Mesendoderm (in vitro differentiated cells): ENCODE data around the gene MAPT.
A peak's percentile ranks its signal among the peaks of the same experiment; 100 is the strongest.

Experiments used
- DNase-seq: peaks from one replicate; pipeline ENCODE4 v3.0.0; 2013
- H2AK5ac ChIP-seq: 2 replicates; pipeline ENCODE4 v1.6.1; 2013; ENCODE audit warnings: low read length, inconsistent platforms
- H2BK120ac ChIP-seq: 2 replicates; pipeline ENCODE4 v1.6.1; 2013; ENCODE audit warnings: low read depth, mild to moderate bottlenecking, low read length, moderate library complexity, mixed read lengths
- H2BK15ac ChIP-seq: replicated peaks from 2 replicates; pipeline ENCODE4 v1.6.1; 2013; ENCODE audit warnings: low read depth, mild to moderate bottlenecking, moderate library complexity
- H2BK5ac ChIP-seq: 2 replicates; pipeline ENCODE4 v1.6.1; 2013; ENCODE audit warnings: low read length, inconsistent platforms
- H3K18ac ChIP-seq: 2 replicates; pipeline ENCODE4 v1.6.1; 2013; ENCODE audit warnings: mild to moderate bottlenecking, low read length, mixed read lengths
- H3K23ac ChIP-seq: one replicate; pipeline ENCODE4 v1.6.1; 2013; ENCODE audit warnings: low read length
- H3K27ac ChIP-seq: 2 replicates; pipeline ENCODE4 v1.5.1; 2013; ENCODE audit warnings: low read depth, mild to moderate bottlenecking, inconsistent platforms, low read length, moderate library complexity
- H3K27me3 ChIP-seq: 2 replicates; pipeline ENCODE4 v1.6.1; 2013; ENCODE audit warnings: low read length, control low read depth, mild to moderate bottlenecking, inconsistent platforms; ENCODE audit not compliant: insufficient read depth, poor library complexity
- H3K36me3 ChIP-seq: 2 replicates; pipeline ENCODE4 v1.6.1; 2013; ENCODE audit warnings: low read length, inconsistent platforms; ENCODE audit not compliant: control insufficient read depth, insufficient read depth
- H3K4ac ChIP-seq: one replicate; pipeline ENCODE4 v1.6.1; 2013; ENCODE audit warnings: low read depth, mild to moderate bottlenecking, low read length, moderate library complexity
- H3K4me1 ChIP-seq: 2 replicates; pipeline ENCODE4 v1.6.1; 2013; ENCODE audit warnings: low read depth, low read length, inconsistent platforms; ENCODE audit not compliant: control insufficient read depth
- H3K4me2 ChIP-seq: 2 replicates; pipeline ENCODE4 v1.6.1; 2013; ENCODE audit warnings: low read length
- H3K4me3 ChIP-seq: 2 replicates; pipeline ENCODE4 v1.5.1; 2013; ENCODE audit warnings: mild to moderate bottlenecking, low read length
- H3K56ac ChIP-seq: one replicate; pipeline ENCODE4 v1.6.1; 2013; ENCODE audit warnings: low read length
- H3K79me1 ChIP-seq: 2 replicates; pipeline ENCODE4 v1.6.1; 2013; ENCODE audit warnings: low read length, inconsistent platforms
- H3K79me2 ChIP-seq: 2 replicates; pipeline ENCODE4 v1.6.1; 2013; ENCODE audit warnings: mild to moderate bottlenecking, low read length; ENCODE audit not compliant: control insufficient read depth, insufficient read depth
- H3K9ac ChIP-seq: 2 replicates; pipeline ENCODE4 v1.6.1; 2013; ENCODE audit warnings: low read length, inconsistent platforms
- H4K5ac ChIP-seq: one replicate; pipeline ENCODE4 v1.6.1; 2013; ENCODE audit warnings: low read length
- H4K8ac ChIP-seq: one replicate; pipeline ENCODE4 v1.6.1; 2013; ENCODE audit warnings: low read depth, mild to moderate bottlenecking, control low read depth, low read length, moderate library complexity
- WGBS: extraction: QIAGEN DNeasy Blood & Tissue Kit; methylation state at CpG from one replicate; pipeline ENCODE4 v1.1.7; 2013; ENCODE audit warnings: low lambda C conversion rate, missing lambda C conversion rate; ENCODE audit not compliant: insufficient coverage; ENCODE audit errors: extremely low coverage; 5-methylcytosine and 5-hydroxymethylcytosine counted together

MAPT gene

DNA sequence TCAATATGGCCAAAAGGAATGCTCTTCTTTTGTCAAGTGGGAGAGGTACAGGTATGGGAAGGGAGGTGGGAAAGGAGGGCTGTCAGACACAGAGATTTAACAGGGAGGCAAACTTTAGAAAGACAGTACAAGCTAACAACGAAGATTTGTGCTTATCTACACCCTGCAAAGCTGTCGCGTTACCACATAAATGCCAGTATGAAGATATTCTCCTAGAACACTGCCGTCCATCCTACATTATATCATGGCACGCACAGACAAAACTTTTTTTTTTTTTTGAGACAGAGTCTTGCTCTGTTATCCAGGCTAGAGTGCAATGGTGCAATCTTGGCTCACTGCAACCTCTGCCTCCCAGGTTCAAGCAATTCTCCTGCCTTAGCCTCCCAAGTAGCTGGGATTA, 155.3 kb downstream of the MAPT start:
- Histone ChIP-seq H3K27me3 (no peaks in the 10 kb centered on the region), H2AK5ac (no peak overlapping the region), H2BK120ac (no peak overlapping the region), H3K4me3 (no peak overlapping the region), H4K8ac (no peak overlapping the region), H3K27ac (no peak overlapping the region), H3K4me2 (no peak overlapping the region), H3K4me1 (no peaks in the 10 kb centered on the region), H2BK15ac (no peak overlapping the region), H3K79me1 (peaks cover 3% of the 10 kb centered on the region), H4K5ac (no peak overlapping the region), H3K23ac (no peak overlapping the region), H3K56ac (no peak overlapping the region), H3K18ac (no peak overlapping the region), H3K79me2 (peaks cover 3% of the 10 kb centered on the region), H3K4ac (no peak overlapping the region), H3K36me3 (peaks cover 4% of the 10 kb centered on the region), H2BK5ac (no peak overlapping the region), H3K9ac (no peak overlapping the region)
- no CpG with 5 or more reads among the region's 5 CpGs for WGBS
- no peak for DNase-seq

DNA sequence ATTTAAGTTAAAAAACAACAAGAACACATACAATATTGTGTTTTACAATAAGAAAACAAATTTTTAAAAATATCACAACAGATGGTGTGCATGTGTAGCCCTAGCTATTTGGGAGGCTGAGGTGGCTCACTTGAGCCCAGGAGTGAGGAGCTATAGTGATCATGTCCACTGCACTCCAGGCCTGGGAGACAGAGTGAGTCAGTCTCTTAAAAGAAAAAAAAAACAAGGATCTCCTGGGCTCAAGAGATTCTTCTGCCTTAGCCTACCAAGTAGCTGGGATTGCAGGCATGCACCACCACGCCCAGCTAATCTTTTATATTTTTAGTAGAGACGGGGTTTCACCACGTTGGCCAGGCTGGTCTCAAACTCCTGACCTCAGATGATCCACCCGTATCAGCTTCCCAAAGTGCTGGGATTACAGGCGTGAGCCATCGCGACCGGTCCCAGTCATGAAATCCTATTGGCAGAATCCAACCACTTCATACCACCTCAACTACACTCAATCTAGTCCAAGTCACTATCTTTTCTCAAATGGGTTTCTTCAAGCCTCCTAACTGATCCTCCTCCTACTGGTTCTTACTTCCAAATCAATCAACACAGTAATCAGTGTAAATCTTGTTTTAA, 159.7 kb downstream of the MAPT start:
- Histone ChIP-seq H3K9ac (no peak overlapping the region), H4K8ac (no peak overlapping the region), H3K4me3 (no peak overlapping the region), H3K56ac (no peak overlapping the region), H2BK15ac (no peak overlapping the region), H3K27me3 (no peaks in the 10 kb centered on the region), H3K18ac (no peak overlapping the region), H4K5ac (no peak overlapping the region), H3K79me2 (peaks cover 5% of the 10 kb centered on the region), H3K4me1 (no peaks in the 10 kb centered on the region), H3K36me3 (peaks cover 4% of the 10 kb centered on the region), H3K27ac (no peak overlapping the region), H3K4ac (no peak overlapping the region), H2BK5ac (no peak overlapping the region), H3K4me2 (no peak overlapping the region), H2BK120ac (no peak overlapping the region), H2AK5ac (no peak overlapping the region), H3K79me1 (peaks cover 3% of the 10 kb centered on the region), H3K23ac (no peak overlapping the region)
- DNase-seq: no peak
- no CpG with 5 or more reads among the region's 8 CpGs for WGBS

DNA sequence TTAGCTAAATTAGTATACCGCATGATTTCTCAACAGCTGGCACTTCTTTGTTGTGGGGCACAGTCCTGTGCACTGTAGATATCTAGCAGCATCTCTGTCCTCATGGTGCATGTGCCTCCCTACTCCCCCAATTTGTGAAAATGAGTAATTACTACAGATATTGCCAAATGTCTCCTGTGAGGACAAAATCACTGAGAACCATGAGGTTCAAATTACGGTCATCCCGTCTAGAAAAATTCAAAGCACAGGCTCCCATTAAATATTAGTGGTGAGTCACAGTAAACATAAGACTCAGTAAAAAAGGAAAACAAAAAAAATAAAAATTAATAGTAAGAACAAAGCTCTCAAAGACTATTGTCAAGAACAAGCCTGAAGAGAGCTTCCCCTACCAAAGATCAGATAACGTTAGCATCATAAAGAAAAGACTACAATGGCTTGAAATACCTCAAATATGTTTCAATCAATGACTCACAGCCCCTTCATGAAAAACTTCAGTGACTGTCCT, 162.5 kb downstream of the MAPT start:
- H3K27ac ChIP-seq: no peak overlapping the region
- no CpG with 5 or more reads among the region's 4 CpGs for WGBS
- peak; percentile 58 for DNase-seq
- H2BK5ac ChIP-seq: no peak overlapping the region
- peaks cover 2% of the 10 kb centered on the region for H3K79me1 ChIP-seq
- no peak overlapping the region for H3K56ac ChIP-seq
- H4K8ac ChIP-seq: no peak overlapping the region
- H3K4me3 ChIP-seq: no peak overlapping the region
- H2BK15ac ChIP-seq: no peak overlapping the region
- H3K9ac ChIP-seq: no peak overlapping the region
- no peak overlapping the region for H3K23ac ChIP-seq
- H3K79me2 ChIP-seq: peaks cover 5% of the 10 kb centered on the region
- H3K4me2 ChIP-seq: no peak overlapping the region
- H3K18ac ChIP-seq: no peak overlapping the region
- H4K5ac ChIP-seq: no peak overlapping the region
- no peak overlapping the region for H2AK5ac ChIP-seq
- H3K4me1 ChIP-seq: no peaks in the 10 kb centered on the region
- H3K27me3 ChIP-seq: no peaks in the 10 kb centered on the region
- H3K36me3 ChIP-seq: no peaks in the 10 kb centered on the region
- no peak overlapping the region for H3K4ac ChIP-seq
- H2BK120ac ChIP-seq: no peak overlapping the region

DNA sequence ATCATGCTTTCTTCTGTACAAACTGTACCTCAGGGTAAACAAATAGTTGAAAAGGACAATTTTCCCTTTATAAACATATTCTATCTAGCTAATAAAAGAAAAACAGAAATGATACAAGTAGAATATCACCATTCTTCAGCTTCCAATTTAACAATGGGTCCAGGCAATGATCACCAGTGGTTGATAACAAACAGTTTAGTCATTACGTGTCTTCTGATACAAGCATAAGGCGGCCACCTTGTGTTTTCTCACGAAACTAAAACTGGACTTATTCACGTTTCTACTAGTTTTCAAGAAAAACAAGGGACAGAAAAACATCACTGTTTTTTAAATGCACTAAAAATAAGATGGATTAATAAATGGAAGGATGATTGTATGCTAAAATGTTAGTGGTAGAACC, 163.0 kb downstream of the MAPT start:
- Histone ChIP-seq H3K79me1 (peaks cover 2% of the 10 kb centered on the region), H2BK120ac (no peak overlapping the region), H3K27me3 (no peaks in the 10 kb centered on the region), H3K36me3 (no peaks in the 10 kb centered on the region), H2AK5ac (no peak overlapping the region), H2BK15ac (no peak overlapping the region), H3K4me3 (no peak overlapping the region), H3K27ac (no peak overlapping the region), H4K5ac (no peak overlapping the region), H2BK5ac (no peak overlapping the region), H3K23ac (no peak overlapping the region), H3K4me1 (no peaks in the 10 kb centered on the region), H4K8ac (no peak overlapping the region), H3K4ac (no peak overlapping the region), H3K79me2 (peaks cover 5% of the 10 kb centered on the region), H3K18ac (no peak overlapping the region), H3K9ac (no peak overlapping the region), H3K56ac (no peak overlapping the region), H3K4me2 (no peak overlapping the region)
- DNase-seq: no peak
- no CpG with 5 or more reads among the region's 4 CpGs for WGBS

DNA sequence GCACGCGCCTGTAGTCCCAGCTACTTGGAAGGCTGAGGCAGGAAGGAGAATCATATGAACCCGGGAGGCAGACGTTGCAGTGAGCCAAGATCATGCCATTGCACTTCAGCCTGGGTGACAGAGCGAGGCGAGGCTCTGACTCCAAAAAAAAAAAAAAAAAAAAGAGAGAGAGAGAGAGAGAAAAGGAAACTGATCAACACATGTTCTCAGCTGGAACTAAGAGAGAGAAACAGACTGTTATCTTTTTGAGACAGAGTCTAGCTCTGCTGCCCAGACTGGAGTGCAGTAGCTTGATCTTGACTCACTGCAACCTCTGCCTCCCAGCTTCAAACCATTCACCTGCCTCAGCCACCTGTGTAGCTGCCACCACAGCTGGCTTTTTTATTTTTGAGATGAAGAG, 165.1 kb downstream of the MAPT start:
- H3K4me2 ChIP-seq: no peak overlapping the region
- no peaks in the 10 kb centered on the region for H3K4me1 ChIP-seq
- H3K79me2 ChIP-seq: peaks cover 2% of the 10 kb centered on the region
- no peaks in the 10 kb centered on the region for H3K27me3 ChIP-seq
- H3K4me3 ChIP-seq: no peak overlapping the region
- no peak overlapping the region for H3K27ac ChIP-seq
- no peak overlapping the region for H4K5ac ChIP-seq
- H2BK15ac ChIP-seq: no peak overlapping the region
- no peak overlapping the region for H2BK120ac ChIP-seq
- no peak overlapping the region for H4K8ac ChIP-seq
- H3K79me1 ChIP-seq: peaks cover 3% of the 10 kb centered on the region
- no peak overlapping the region for H2AK5ac ChIP-seq
- H2BK5ac ChIP-seq: no peak overlapping the region
- no peak overlapping the region for H3K9ac ChIP-seq
- H3K4ac ChIP-seq: no peak overlapping the region
- no peak for DNase-seq
- H3K18ac ChIP-seq: no peak overlapping the region
- no peak overlapping the region for H3K56ac ChIP-seq
- no CpG with 5 or more reads among the region's 6 CpGs for WGBS
- H3K23ac ChIP-seq: no peak overlapping the region
- H3K36me3 ChIP-seq: no peaks in the 10 kb centered on the region

- DNase-seq: no peak
- Histone ChIP-seq H3K36me3 (no peaks in the 10 kb centered on the region), H3K23ac (no peak overlapping the region), H2BK120ac (no peak overlapping the region), H3K4me3 (no peak overlapping the region), H3K4me2 (no peak overlapping the region), H3K18ac (no peak overlapping the region), H3K79me2 (peaks cover 1% of the 10 kb centered on the region), H2BK15ac (no peak overlapping the region), H3K4me1 (no peaks in the 10 kb centered on the region), H3K56ac (no peak overlapping the region), H3K9ac (no peak overlapping the region), H3K27me3 (no peaks in the 10 kb centered on the region), H4K5ac (no peak overlapping the region), H3K27ac (no peak overlapping the region), H3K79me1 (peaks cover 3% of the 10 kb centered on the region), H3K4ac (no peak overlapping the region), H4K8ac (no peak overlapping the region), H2AK5ac (no peak overlapping the region), H2BK5ac (no peak overlapping the region)
- no CpG with 5 or more reads among the region's 2 CpGs for WGBS
These were observed 166.1 kb downstream of the MAPT start for GRCh38 chr17:46060461-46060860.
